HCT116 (cell line): Measurements from ENCODE around the gene DGKG. TPM values are rescaled to one million over a fixed set of nuclear protein-coding genes. Genes with fewer than 3 reads are reported as not detected.

Source experiments
- ATAC-seq: fragments of 200-7000 bp; cut with Tn5 transposase; 2 replicates; pipeline ENCODE4 v1.9.1; 2020; ENCODE audit warnings: mild to moderate bottlenecking, moderate library complexity
- BruUV-seq: library from RNA; stranded (reverse); fragments of 400-500 nt; replicated peaks from 2 replicates; lab custom pipeline; 2021; lab: Mats Ljungman, UMichigan
- CTCF ChIA-PET: fragments of 300-600 bp; sonication (Branson Sonifier 250); formaldehyde crosslinking; loops from one replicate; lab custom pipeline; 2021; ENCODE audit warnings: antibody characterized with exemption; lab: Charles Lee
- POLR2A ChIA-PET: fragments of 300-600, 350-600 bp; sonication (Branson Sonifier 250); formaldehyde crosslinking; loops from one replicate; lab custom pipeline; 2021; ENCODE audit warnings: antibody characterized with exemption; lab: Charles Lee
- RAD21 ChIA-PET, 2 experiments: fragments of 300-600 bp; sonication (Branson Sonifier 250); formaldehyde crosslinking; loops; one replicate each; lab custom pipeline; 2023; ENCODE audit warnings: low total read pairs in 2 of 2; ENCODE audit not compliant: uncharacterized antibody in 2 of 2, unreplicated experiment in 2 of 2, low non-redundant PET in 1 of 2; lab: Charles Lee
- DNase-seq: peaks from one replicate; pipeline ENCODE4 v3.0.0-alpha.2; 2010; ENCODE audit warnings: low read depth, low spot score
- H2AFZ ChIP-seq: fragments of 200-600 bp; shearing (Covaris generic), sonication (generic); 2 replicates; pipeline ENCODE4 v1.6.1; 2017; ENCODE audit warnings: low read depth, mixed run types, mixed read lengths, antibody characterized with exemption, low read length; ENCODE audit not compliant: poor library complexity, severe bottlenecking
- H3K27ac ChIP-seq: 2 replicates; pipeline ENCODE4 v1.5.1; 2012; ENCODE audit warnings: low read depth, low read length
- H3K27me3 ChIP-seq: fragments of 200-600 bp; sonication (generic); 2 replicates; pipeline ENCODE4 v1.6.1; 2016; ENCODE audit warnings: mixed run types, low read length, mixed read lengths; ENCODE audit not compliant: insufficient read depth
- H3K36me3 ChIP-seq, 2 experiments: fragments of 200-500 bp in 1 of 2; fragments of 200-600 bp in 1 of 2; sonication (Bioruptor generic) in 1 of 2; sonication (generic) in 1 of 2; 2 replicates each; pipeline versions ENCODE4 v1.5.1 to v1.6.1; 2014 to 2016; ENCODE audit warnings: low read length in 2 of 2, inconsistent platforms in 1 of 2, mixed read lengths in 1 of 2, mixed run types in 1 of 2; ENCODE audit not compliant: insufficient read depth in 2 of 2, control insufficient read depth in 1 of 2
- H3K4me1 ChIP-seq, 2 experiments: fragments of 200-600 bp in 1 of 2; sonication (generic) in 1 of 2; 2 replicates each; pipeline versions ENCODE4 v1.5.1 to v1.6.1; 2012 to 2017; ENCODE audit warnings: low read length in 2 of 2, inconsistent platforms in 1 of 2, mild to moderate bottlenecking in 1 of 2, mixed read lengths in 1 of 2, mixed run types in 1 of 2, moderate library complexity in 1 of 2; ENCODE audit not compliant: insufficient read depth in 2 of 2, control insufficient read depth in 1 of 2
- H3K4me2 ChIP-seq: fragments of 200-600 bp; sonication (generic); 2 replicates; pipeline ENCODE4 v1.6.1; 2017; ENCODE audit warnings: mixed run types, low read length, mixed read lengths
- H3K4me3 ChIP-seq, 2 experiments: fragments of 200-600 bp in 1 of 2; sonication (generic) in 1 of 2; replicated peaks in 1 of 2; 2 replicates each; pipeline ENCODE4 v1.5.1; 2011 to 2016; ENCODE audit warnings: low read length in 2 of 2, control low read depth in 1 of 2, low read depth in 1 of 2, mild to moderate bottlenecking in 1 of 2, mixed read lengths in 1 of 2, mixed run types in 1 of 2
- H3K79me2 ChIP-seq: fragments of 200-600 bp; sonication (generic); 2 replicates; pipeline ENCODE4 v1.6.1; 2017; ENCODE audit warnings: mild to moderate bottlenecking, mixed run types, low read length, moderate library complexity, mixed read lengths; ENCODE audit not compliant: insufficient read depth
- H3K9ac ChIP-seq: fragments of 200-600 bp; sonication (generic); 2 replicates; pipeline ENCODE4 v1.6.1; 2016; ENCODE audit warnings: low read length, mixed read lengths
- H3K9me2 ChIP-seq: fragments of 200-600 bp; sonication (generic), shearing (Covaris generic); 2 replicates; pipeline ENCODE4 v1.6.1; 2017; ENCODE audit warnings: mixed run types, mild to moderate bottlenecking, moderate library complexity; ENCODE audit not compliant: insufficient read depth
- H3K9me3 ChIP-seq, 2 experiments: fragments of 200-500 bp in 1 of 2; fragments of 200-600 bp in 1 of 2; sonication (Bioruptor generic) in 1 of 2; sonication (generic) in 1 of 2; 2 replicates each; pipeline ENCODE4 v1.6.1; 2014 to 2017; ENCODE audit warnings: low read length in 2 of 2, mixed read lengths in 2 of 2, inconsistent platforms in 1 of 2, low read depth in 1 of 2, mild to moderate bottlenecking in 1 of 2, mixed run types in 1 of 2, moderate library complexity in 1 of 2; ENCODE audit not compliant: control insufficient read depth in 1 of 2, insufficient read depth in 1 of 2
- H4K20me1 ChIP-seq: fragments of 200-600 bp; sonication (generic), shearing (Covaris generic); 2 replicates; pipeline ENCODE4 v1.6.1; 2017; ENCODE audit warnings: mixed run types, mild to moderate bottlenecking, moderate library complexity; ENCODE audit not compliant: insufficient read depth
- CEBPB ChIP-seq: IDR thresholded peaks from 2 replicates; pipeline ENCODE4 v1.6.1; 2012; ENCODE audit warnings: low read depth
- CTCF ChIP-seq, 3 experiments: fragments of 200-600 bp in 1 of 3; sonication (generic) in 1 of 3; IDR thresholded peaks in 2 of 3; conservative IDR thresholded peaks in 1 of 3; 2 replicates each; pipeline ENCODE4 v1.5.1; 2012 to 2017; ENCODE audit warnings: low read depth in 2 of 3, low read length in 2 of 3, antibody characterized with exemption in 1 of 3, borderline replicate concordance in 1 of 3, control low read depth in 1 of 3, mild to moderate bottlenecking in 1 of 3, mixed read lengths in 1 of 3, mixed run types in 1 of 3, moderate library complexity in 1 of 3; ENCODE audit not compliant: insufficient read depth in 1 of 3
- EGR1 ChIP-seq: IDR thresholded peaks from 2 replicates; pipeline ENCODE4 v1.6.1; 2012; ENCODE audit warnings: low read depth
- ELF1 ChIP-seq: IDR thresholded peaks from 2 replicates; pipeline ENCODE4 v1.6.1; 2012; ENCODE audit warnings: low read depth, borderline replicate concordance
- JUND ChIP-seq: IDR thresholded peaks from 2 replicates; pipeline ENCODE4 v1.6.1; 2012
- SIN3A ChIP-seq: IDR thresholded peaks from 2 replicates; pipeline ENCODE4 v1.6.1; 2012; ENCODE audit warnings: low read depth
- ZFX ChIP-seq: fragments of 450-650 bp; IDR thresholded peaks from 2 replicates; pipeline ENCODE4 v1.6.1; 2017
- ZNF274 ChIP-seq: fragments of 200-500 bp; sonication (Bioruptor generic); IDR thresholded peaks from 2 replicates; pipeline ENCODE4 v1.6.1; 2014; ENCODE audit warnings: mild to moderate bottlenecking, low read depth, low read length, inconsistent platforms
- intact Hi-C: fragments of 100-400 bp; cut with micrococcal nuclease; formaldehyde crosslinking; loops from 2 replicates; pipeline ENCODE4 v1.10.0; 2022
- total RNA-seq: library from RNA; stranded (reverse); gene quantifications from one replicate; pipeline ENCODE4 v1.2.1, GENCODE V29; 2021; ENCODE audit not compliant: unreplicated experiment
- TF ChIP-seq, protein P1 (sequence below): IDR thresholded peaks from 2 replicates; pipeline ENCODE4 v1.6.1; 2012; ENCODE audit warnings: low read depth
- TF ChIP-seq, protein P2 (sequence below): IDR thresholded peaks from 2 replicates; pipeline ENCODE4 v1.6.1; 2011; ENCODE audit warnings: mild to moderate bottlenecking, low read length, moderate library complexity; ENCODE audit not compliant: insufficient replicate concordance; ENCODE audit errors: extremely low read depth
- TF ChIP-seq, protein P3 (sequence below): IDR thresholded peaks from 2 replicates; pipeline ENCODE4 v1.6.1; 2012

The DGKG gene
- total RNA-seq, 1 experiment from 2014 or later, result 4.8 TPM

DNA sequence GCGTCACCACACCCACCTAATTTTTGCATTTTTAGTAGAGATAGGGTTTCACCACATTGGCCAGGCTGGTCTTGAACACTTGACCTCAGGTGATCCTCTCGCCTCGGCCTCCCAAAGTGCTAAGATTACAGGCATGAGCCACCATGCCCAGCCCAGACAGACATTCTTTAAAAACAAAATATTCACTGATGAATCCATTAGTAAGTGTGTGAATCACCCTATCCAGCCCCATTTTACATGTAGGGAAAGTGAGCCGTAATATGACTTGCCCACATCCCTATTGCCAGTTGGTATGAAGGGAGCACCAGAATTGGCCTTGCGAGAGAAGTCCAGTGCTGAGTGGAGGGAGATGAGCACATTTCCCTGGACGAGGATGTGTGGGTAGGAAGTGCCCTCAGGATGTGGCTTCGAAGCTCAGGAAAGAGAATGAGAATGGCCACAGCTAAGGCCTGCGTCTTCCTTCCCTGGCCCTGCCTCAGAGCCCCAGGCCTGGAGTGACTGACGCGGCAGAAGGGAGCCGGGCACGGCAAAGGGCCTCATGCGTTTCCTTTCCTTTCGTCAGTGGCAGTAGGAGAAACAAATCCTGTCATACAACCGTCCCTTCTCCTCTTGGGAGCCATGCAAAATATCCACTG is 224.9 kb downstream of the DGKG start:
- no peak for ATAC-seq
- no peak overlapping the region for H2AFZ ChIP-seq
- CTCF ChIA-PET, result no interaction called here
- H4K20me1 ChIP-seq, result no peaks in the 10 kb centered on the region
- H3K36me3 ChIP-seq, result no peaks in the 10 kb centered on the region
- no peak overlapping the region for H3K9ac ChIP-seq
- POLR2A ChIA-PET, result no interaction called here
- no peaks in the 10 kb centered on the region for H3K79me2 ChIP-seq
- RAD21 ChIA-PET, result no interaction called here
- no peak for DNase-seq
- no peak overlapping the region for H3K4me2 ChIP-seq
- H3K27me3 ChIP-seq, result no peaks in the 10 kb centered on the region
- no peaks in the 10 kb centered on the region for H3K4me1 ChIP-seq
- no peak for TF ChIP-seq ZNF274
- TF ChIP-seq JUND, result no peak
- TF ChIP-seq, protein P1, sequence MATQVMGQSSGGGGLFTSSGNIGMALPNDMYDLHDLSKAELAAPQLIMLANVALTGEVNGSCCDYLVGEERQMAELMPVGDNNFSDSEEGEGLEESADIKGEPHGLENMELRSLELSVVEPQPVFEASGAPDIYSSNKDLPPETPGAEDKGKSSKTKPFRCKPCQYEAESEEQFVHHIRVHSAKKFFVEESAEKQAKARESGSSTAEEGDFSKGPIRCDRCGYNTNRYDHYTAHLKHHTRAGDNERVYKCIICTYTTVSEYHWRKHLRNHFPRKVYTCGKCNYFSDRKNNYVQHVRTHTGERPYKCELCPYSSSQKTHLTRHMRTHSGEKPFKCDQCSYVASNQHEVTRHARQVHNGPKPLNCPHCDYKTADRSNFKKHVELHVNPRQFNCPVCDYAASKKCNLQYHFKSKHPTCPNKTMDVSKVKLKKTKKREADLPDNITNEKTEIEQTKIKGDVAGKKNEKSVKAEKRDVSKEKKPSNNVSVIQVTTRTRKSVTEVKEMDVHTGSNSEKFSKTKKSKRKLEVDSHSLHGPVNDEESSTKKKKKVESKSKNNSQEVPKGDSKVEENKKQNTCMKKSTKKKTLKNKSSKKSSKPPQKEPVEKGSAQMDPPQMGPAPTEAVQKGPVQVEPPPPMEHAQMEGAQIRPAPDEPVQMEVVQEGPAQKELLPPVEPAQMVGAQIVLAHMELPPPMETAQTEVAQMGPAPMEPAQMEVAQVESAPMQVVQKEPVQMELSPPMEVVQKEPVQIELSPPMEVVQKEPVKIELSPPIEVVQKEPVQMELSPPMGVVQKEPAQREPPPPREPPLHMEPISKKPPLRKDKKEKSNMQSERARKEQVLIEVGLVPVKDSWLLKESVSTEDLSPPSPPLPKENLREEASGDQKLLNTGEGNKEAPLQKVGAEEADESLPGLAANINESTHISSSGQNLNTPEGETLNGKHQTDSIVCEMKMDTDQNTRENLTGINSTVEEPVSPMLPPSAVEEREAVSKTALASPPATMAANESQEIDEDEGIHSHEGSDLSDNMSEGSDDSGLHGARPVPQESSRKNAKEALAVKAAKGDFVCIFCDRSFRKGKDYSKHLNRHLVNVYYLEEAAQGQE, result no peak
- no peak overlapping the region for H3K27ac ChIP-seq
- H3K9me2 ChIP-seq, result no peaks in the 10 kb centered on the region
- intact Hi-C loops, result no loop called here
- no TSS peak for BruUV-seq
- H3K4me3 ChIP-seq, result no peak overlapping the region
- no peaks in the 10 kb centered on the region for H3K9me3 ChIP-seq

- no peak for TF ChIP-seq CTCF (IDR thresholded peaks at IDR 0.05 in 2 of 3, conservative IDR thresholded peaks at IDR 0.05 in 1 of 3; ENCODE audit: borderline replicate concordance in 1 of 3, insufficient read depth in 1 of 3, low read depth in 2 of 3, low read length in 2 of 3)
- TF ChIP-seq ZFX, result no peak
- no peak for TF ChIP-seq ELF1
- no peak for TF ChIP-seq CEBPB
- TF ChIP-seq, protein P2, sequence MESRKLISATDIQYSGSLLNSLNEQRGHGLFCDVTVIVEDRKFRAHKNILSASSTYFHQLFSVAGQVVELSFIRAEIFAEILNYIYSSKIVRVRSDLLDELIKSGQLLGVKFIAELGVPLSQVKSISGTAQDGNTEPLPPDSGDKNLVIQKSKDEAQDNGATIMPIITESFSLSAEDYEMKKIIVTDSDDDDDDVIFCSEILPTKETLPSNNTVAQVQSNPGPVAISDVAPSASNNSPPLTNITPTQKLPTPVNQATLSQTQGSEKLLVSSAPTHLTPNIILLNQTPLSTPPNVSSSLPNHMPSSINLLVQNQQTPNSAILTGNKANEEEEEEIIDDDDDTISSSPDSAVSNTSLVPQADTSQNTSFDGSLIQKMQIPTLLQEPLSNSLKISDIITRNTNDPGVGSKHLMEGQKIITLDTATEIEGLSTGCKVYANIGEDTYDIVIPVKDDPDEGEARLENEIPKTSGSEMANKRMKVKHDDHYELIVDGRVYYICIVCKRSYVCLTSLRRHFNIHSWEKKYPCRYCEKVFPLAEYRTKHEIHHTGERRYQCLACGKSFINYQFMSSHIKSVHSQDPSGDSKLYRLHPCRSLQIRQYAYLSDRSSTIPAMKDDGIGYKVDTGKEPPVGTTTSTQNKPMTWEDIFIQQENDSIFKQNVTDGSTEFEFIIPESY, result no peak
- TF ChIP-seq SIN3A, result no peak
- no peak for TF ChIP-seq ZNF274
- TF ChIP-seq, protein P3, sequence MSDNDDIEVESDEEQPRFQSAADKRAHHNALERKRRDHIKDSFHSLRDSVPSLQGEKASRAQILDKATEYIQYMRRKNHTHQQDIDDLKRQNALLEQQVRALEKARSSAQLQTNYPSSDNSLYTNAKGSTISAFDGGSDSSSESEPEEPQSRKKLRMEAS, result no peak
- TF ChIP-seq EGR1, result no peak
- Histone ChIP-seq H3K4me1 (no peaks in the 10 kb centered on the region), H3K4me2 (no peak overlapping the region), H4K20me1 (no peaks in the 10 kb centered on the region), H3K9ac (no peak overlapping the region), H3K36me3 (no peaks in the 10 kb centered on the region), H3K4me3 (no peak overlapping the region), H3K27me3 (no peaks in the 10 kb centered on the region), H3K9me2 (no peaks in the 10 kb centered on the region), H2AFZ (no peak overlapping the region), H3K79me2 (no peaks in the 10 kb centered on the region), H3K9me3 (no peaks in the 10 kb centered on the region), H3K27ac (no peak overlapping the region)
- ChIA-PET RAD21 (no interaction called here), CTCF (no interaction called here), POLR2A (no interaction called here)
- ATAC-seq, result no peak
- BruUV-seq, result no TSS peak
- no peak for DNase-seq
- intact Hi-C loops, result no loop called here
Measured at GRCh38 chr3:186133980-186134379, 228.1 kb downstream of the DGKG start.
